Sigmoid colon (tissue), 7 donors: ENCODE data around the gene TUBG2. TPM values are rescaled to one million over a fixed set of nuclear protein-coding genes. Genes with fewer than 3 reads are reported as not detected.

Experiments used
- DNase-seq: peaks from one replicate; pipeline ENCODE4 v3.0.0-alpha.2; 2019
- H3K27ac ChIP-seq, 4 donors: fragments of 200-600 bp; sonication (generic); one replicate each; pipeline ENCODE4 v1.5.1; 2016 to 2019; ENCODE audit warnings: mild to moderate bottlenecking in 1 of 4
- H3K27me3 ChIP-seq, 3 donors: fragments of 200-600 bp; sonication (generic); one replicate each; pipeline ENCODE4 v1.5.1; 2019; ENCODE audit warnings: mild to moderate bottlenecking in 1 of 3
- H3K36me3 ChIP-seq, 4 donors: fragments of 200-600 bp; sonication (generic); one replicate each; pipeline ENCODE4 v1.5.1; 2016 to 2019
- H3K4me1 ChIP-seq, 4 donors: fragments of 200-600 bp; sonication (generic); one replicate each; pipeline ENCODE4 v1.5.1; 2017 to 2019
- H3K4me3 ChIP-seq, 4 donors: fragments of 200-600 bp; sonication (generic); one replicate each; pipeline ENCODE4 v1.5.1; 2017 to 2019; ENCODE audit warnings: mild to moderate bottlenecking in 2 of 4, moderate library complexity in 1 of 4
- H3K9me3 ChIP-seq, 4 donors: fragments of 200-600 bp in 3 of 4; sonication (generic) in 3 of 4; one replicate each; pipeline versions ENCODE4 v1.5.1 to v1.6.1; 2013 to 2019
- EP300 ChIP-seq, 4 donors: sonication (generic); formaldehyde crosslinking; IDR thresholded peaks; one replicate each; pipeline ENCODE4 v1.6.1; 2017; ENCODE audit warnings: antibody characterized with exemption in 4 of 4
- POLR2A ChIP-seq, 2 donors: fragments of 450-650 bp; IDR thresholded peaks; one replicate each; pipeline ENCODE4 v1.6.1; 2016; ENCODE audit warnings: antibody characterized with exemption in 2 of 2, mild to moderate bottlenecking in 2 of 2, moderate library complexity in 2 of 2
- POLR2AphosphoS5 ChIP-seq, 4 donors: sonication (generic); formaldehyde crosslinking; IDR thresholded peaks; one replicate each; pipeline ENCODE4 v1.6.1; 2017; ENCODE audit warnings: antibody characterized with exemption in 4 of 4
- WGBS, 2 donors: extraction: QIAGEN DNeasy Blood & Tissue Kit; methylation state at CpG; one replicate each; pipeline ENCODE4 v1.1.7; 2013; 5-methylcytosine and 5-hydroxymethylcytosine counted together
- intact Hi-C: fragments of 100-400 bp; cut with DNase I; formaldehyde crosslinking; loops from one replicate; pipeline ENCODE4 v1.15.1; 2023
- polyA plus RNA-seq, 3 donors: library from polyadenylated mRNA; stranded (reverse); fragments of 200-250 nt; gene quantifications; one replicate each; pipeline ENCODE4 v1.2.3, GENCODE V29; 2013
- total RNA-seq, 4 donors: library from RNA; depleted of rRNA; stranded (reverse); fragments of >200 nt; gene quantifications; one replicate each; pipeline ENCODE4 v1.1.0, GENCODE V29; 2016
- TF ChIP-seq, protein P1 (sequence below), 4 experiments: fragments of 450-650 bp in 3 of 4; fragments of 200-600 bp in 1 of 4; IDR thresholded peaks; one replicate each; pipeline ENCODE4 v1.5.1; 2016 to 2019; ENCODE audit warnings: antibody characterized with exemption in 4 of 4, mild to moderate bottlenecking in 3 of 4, moderate library complexity in 2 of 4
- donor health status: healthy with polysubstance abuse.
- donor health status: Bipolar disorder and iron deficiency.
- donor health status: healthy.

Gene TUBG2
- total and polyA plus RNA-seq, 7 donors = 1.2 to 57.3 (median 28.0) TPM

DNA sequence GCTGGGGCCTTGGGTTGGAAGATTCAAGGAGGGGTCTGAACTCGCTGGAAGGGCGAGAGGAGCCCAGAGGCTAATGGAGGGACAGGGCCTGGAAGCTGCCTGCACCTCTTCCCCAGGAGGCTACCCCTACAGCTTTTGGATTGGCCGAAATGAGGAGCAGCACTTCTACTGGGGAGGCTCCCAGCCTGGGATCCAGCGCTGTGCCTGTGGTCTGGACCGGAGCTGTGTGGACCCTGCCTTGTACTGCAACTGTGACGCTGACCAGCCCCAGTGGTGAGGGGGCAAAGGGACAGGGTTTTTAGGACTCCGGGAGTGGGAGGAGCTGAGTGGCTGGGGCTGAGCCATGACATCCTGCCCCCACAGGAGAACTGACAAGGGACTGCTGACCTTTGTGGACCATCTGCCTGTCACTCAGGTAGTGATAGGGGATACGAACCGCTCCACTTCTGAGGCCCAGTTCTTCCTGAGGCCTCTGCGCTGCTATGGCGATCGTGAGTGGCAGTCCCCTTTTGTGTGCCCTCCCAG lies 32.0 kb downstream of the TUBG2 start:
- Histone ChIP-seq H3K4me3 (no peak overlapping the region), H3K27me3 (no peaks in the 10 kb centered on the region), H3K9me3 (no peaks in the 10 kb centered on the region), H3K27ac (no peak overlapping the region), H3K4me1 (no peaks in the 10 kb centered on the region), H3K36me3 (peaks cover 2 to 98% (median 26%) of the 10 kb centered on the region in 4 donors)
- TF ChIP-seq POLR2AphosphoS5 (IDR thresholded peaks at IDR 0.05) = no peak
- no peak for TF ChIP-seq EP300 (IDR thresholded peaks at IDR 0.05)
- no peak for TF ChIP-seq POLR2A (IDR thresholded peaks at IDR 0.05)
- TF ChIP-seq, protein P1, sequence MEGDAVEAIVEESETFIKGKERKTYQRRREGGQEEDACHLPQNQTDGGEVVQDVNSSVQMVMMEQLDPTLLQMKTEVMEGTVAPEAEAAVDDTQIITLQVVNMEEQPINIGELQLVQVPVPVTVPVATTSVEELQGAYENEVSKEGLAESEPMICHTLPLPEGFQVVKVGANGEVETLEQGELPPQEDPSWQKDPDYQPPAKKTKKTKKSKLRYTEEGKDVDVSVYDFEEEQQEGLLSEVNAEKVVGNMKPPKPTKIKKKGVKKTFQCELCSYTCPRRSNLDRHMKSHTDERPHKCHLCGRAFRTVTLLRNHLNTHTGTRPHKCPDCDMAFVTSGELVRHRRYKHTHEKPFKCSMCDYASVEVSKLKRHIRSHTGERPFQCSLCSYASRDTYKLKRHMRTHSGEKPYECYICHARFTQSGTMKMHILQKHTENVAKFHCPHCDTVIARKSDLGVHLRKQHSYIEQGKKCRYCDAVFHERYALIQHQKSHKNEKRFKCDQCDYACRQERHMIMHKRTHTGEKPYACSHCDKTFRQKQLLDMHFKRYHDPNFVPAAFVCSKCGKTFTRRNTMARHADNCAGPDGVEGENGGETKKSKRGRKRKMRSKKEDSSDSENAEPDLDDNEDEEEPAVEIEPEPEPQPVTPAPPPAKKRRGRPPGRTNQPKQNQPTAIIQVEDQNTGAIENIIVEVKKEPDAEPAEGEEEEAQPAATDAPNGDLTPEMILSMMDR (IDR thresholded peaks at IDR 0.05) = no peak
- WGBS, 2 donors = 93 to 94% methylated on average over 12 of the region's 12 CpGs
- intact Hi-C loops = no loop called here
- DNase-seq = no peak

DNA sequence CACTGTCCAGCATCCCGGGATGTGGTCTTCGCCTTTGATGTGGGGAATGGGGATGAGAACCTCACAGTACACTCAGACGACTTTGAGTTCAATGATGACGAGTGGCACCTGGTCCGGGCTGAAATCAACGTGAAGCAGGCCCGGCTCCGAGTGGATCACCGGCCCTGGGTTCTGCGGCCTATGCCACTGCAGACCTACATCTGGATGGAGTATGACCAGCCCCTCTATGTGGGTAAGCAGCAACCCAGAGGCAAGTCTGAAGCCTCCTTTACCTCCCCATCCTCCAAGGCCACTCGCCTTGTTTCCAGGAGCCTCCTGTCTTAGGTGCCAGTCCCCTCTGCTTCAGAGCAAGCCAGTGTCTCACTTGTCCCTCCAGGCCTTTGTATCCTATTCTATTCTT lies 33.4 kb downstream of the TUBG2 start:
- Histone ChIP-seq H3K27ac (no peak overlapping the region), H3K4me1 (no peaks in the 10 kb centered on the region), H3K9me3 (no peaks in the 10 kb centered on the region), H3K4me3 (no peak overlapping the region), H3K36me3 (peaks cover 10 to 100% (median 34%) of the 10 kb centered on the region in 4 donors), H3K27me3 (no peaks in the 10 kb centered on the region)
- WGBS, 2 donors = 90 to 92% methylated on average over 11 of the region's 11 CpGs
- DNase-seq = no peak
- TF ChIP-seq POLR2AphosphoS5 (IDR thresholded peaks at IDR 0.05) = no peak
- TF ChIP-seq POLR2A (IDR thresholded peaks at IDR 0.05) = no peak
- TF ChIP-seq EP300 (IDR thresholded peaks at IDR 0.05) = no peak
- TF ChIP-seq, protein P1 (IDR thresholded peaks at IDR 0.05) = no peak
- intact Hi-C loops = no loop called here

DNA sequence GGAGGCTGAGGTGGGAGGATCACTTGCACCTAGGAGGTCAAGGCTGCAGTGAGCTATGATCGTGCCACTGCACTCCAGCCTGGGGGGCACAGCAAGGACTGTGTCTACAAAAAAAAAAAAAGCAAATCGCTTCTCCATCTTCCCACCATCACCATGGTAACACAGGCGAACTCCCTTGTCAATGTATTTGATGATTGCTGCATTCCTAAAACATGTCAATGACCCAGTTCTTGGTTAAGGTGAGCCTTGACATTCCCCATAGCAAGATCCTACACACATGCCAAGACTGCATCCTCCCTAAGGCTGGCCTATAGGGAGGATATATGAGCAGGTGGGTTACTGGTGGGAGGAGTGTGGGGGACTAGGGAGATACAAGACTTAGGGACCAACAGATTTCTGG lies 35.4 kb downstream of the TUBG2 start:
- H3K9me3 ChIP-seq = no peaks in the 10 kb centered on the region
- TF ChIP-seq, protein P1 (IDR thresholded peaks at IDR 0.05) = no peak
- no peak for TF ChIP-seq EP300 (IDR thresholded peaks at IDR 0.05)
- no peak for TF ChIP-seq POLR2AphosphoS5 (IDR thresholded peaks at IDR 0.05)
- TF ChIP-seq POLR2A (IDR thresholded peaks at IDR 0.05) = no peak
- H3K27me3 ChIP-seq = no peaks in the 10 kb centered on the region
- H3K4me1 ChIP-seq = peaks cover 0 to 13% (median 11%) of the 10 kb centered on the region in 4 donors
- intact Hi-C loops = no loop called here
- no peak overlapping the region for H3K4me3 ChIP-seq
- H3K27ac ChIP-seq = no peak overlapping the region
- peaks cover 10 to 87% (median 34%) of the 10 kb centered on the region in 4 donors for H3K36me3 ChIP-seq
- DNase-seq = no peak
- 92 to 94% methylated on average over 3 of the region's 3 CpGs for WGBS, 2 donors

DNA sequence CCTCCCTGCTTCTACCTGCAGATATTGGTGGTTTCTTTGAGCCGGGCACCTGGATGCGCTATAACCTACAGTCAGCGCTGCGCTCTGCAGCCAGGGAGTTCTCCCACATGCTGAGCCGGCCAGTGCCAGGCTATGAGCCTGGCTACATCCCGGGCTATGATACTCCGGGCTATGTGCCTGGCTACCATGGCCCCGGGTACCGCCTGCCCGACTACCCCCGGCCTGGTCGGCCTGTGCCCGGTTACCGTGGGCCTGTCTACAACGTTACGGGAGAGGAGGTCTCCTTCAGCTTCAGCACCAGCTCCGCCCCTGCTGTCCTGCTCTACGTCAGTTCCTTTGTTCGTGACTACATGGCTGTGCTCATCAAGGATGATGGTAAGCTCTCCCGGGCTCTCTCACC lies 36.4 kb downstream of the TUBG2 start:
- DNase-seq = no peak
- TF ChIP-seq POLR2AphosphoS5 (IDR thresholded peaks at IDR 0.05) (no peak), EP300 (IDR thresholded peaks at IDR 0.05) (no peak)
- TF ChIP-seq, protein P1 (IDR thresholded peaks at IDR 0.05) = no peak

More for the DNA sequence above, 36.4 kb downstream of the TUBG2 start:
- Histone ChIP-seq H3K36me3 (peaks cover 10 to 87% (median 30%) of the 10 kb centered on the region in 4 donors), H3K9me3 (no peaks in the 10 kb centered on the region), H3K4me1 (peaks cover 0 to 14% (median 12%) of the 10 kb centered on the region in 4 donors), H3K4me3 (no peak overlapping the region), H3K27ac (no peak overlapping the region), H3K27me3 (no peaks in the 10 kb centered on the region)
- intact Hi-C loops = no loop called here
- WGBS, 2 donors = 94 to 95% methylated on average over 20 of the region's 20 CpGs
